Keratinocyte (primary cell): ENCODE measurements around the gene AKAP13. TPM values are rescaled to one million over a fixed set of nuclear protein-coding genes. Genes with fewer than 3 reads are reported as not detected.

ENCODE experiments used
- DNase-seq: peaks from one replicate; pipeline ENCODE4 v3.0.0-alpha.2; 2011; ENCODE audit warnings: low read depth, missing footprints, low spot score
- FAIRE-seq: peaks from 2 replicates; lab custom pipeline; 2011; peaks lifted over from hg19 to GRCh38; lab: Jason Lieb, UNC
- H2AFZ ChIP-seq: 2 replicates; pipeline ENCODE4 v1.6.0; 2012; ENCODE audit warnings: low read length, control low read depth, inconsistent platforms; ENCODE audit not compliant: control insufficient read depth
- H3K27ac ChIP-seq: 2 replicates; pipeline ENCODE4 v1.5.1; 2011; ENCODE audit warnings: low read length; ENCODE audit not compliant: control insufficient read depth, insufficient read depth
- H3K27me3 ChIP-seq: 3 replicates; pipeline ENCODE4 v1.6.0; 2011; ENCODE audit warnings: low read length; ENCODE audit not compliant: control insufficient read depth, insufficient read depth; ENCODE audit errors: extremely low read depth
- H3K36me3 ChIP-seq, 2 experiments: 2 replicates in 1 of 2; 3 replicates in 1 of 2; pipeline ENCODE4 v1.5.1; 2011; ENCODE audit warnings: low read length in 2 of 2, mild to moderate bottlenecking in 1 of 2; ENCODE audit not compliant: control insufficient read depth in 2 of 2, insufficient read depth in 2 of 2; ENCODE audit errors: extremely low read depth in 1 of 2
- H3K4me1 ChIP-seq: 3 replicates; pipeline ENCODE4 v1.5.1; 2011; ENCODE audit warnings: low read length; ENCODE audit not compliant: control insufficient read depth, insufficient read depth; ENCODE audit errors: extremely low read depth
- H3K4me2 ChIP-seq: 3 replicates; pipeline ENCODE4 v1.6.0; 2011; ENCODE audit warnings: low read depth, low read length; ENCODE audit not compliant: control insufficient read depth, insufficient read depth; ENCODE audit errors: extremely low read depth
- H3K4me3 ChIP-seq, 3 experiments: fragments of 200-600 bp in 1 of 3; sonication (generic) in 1 of 3; 2 replicates in 2 of 3; 3 replicates in 1 of 3; pipeline ENCODE4 v1.5.1; 2011 to 2016; ENCODE audit warnings: low read length in 3 of 3, mild to moderate bottlenecking in 3 of 3, control low read depth in 2 of 3, inconsistent platforms in 1 of 3, low read depth in 1 of 3, mixed read lengths in 1 of 3, mixed run types in 1 of 3, moderate library complexity in 1 of 3; ENCODE audit not compliant: control insufficient read depth in 2 of 3, insufficient read depth in 2 of 3; ENCODE audit errors: extremely low read depth in 1 of 3
- H3K79me2 ChIP-seq: 2 replicates; pipeline ENCODE4 v1.6.0; 2012; ENCODE audit warnings: low read length; ENCODE audit not compliant: control insufficient read depth, insufficient read depth
- H3K9ac ChIP-seq: 3 replicates; pipeline ENCODE4 v1.6.0; 2011; ENCODE audit warnings: low read length; ENCODE audit not compliant: control insufficient read depth, insufficient read depth; ENCODE audit errors: extremely low read depth
- H3K9me1 ChIP-seq: 3 replicates; pipeline ENCODE4 v1.6.0; 2011; ENCODE audit warnings: low read length; ENCODE audit not compliant: control insufficient read depth, insufficient read depth; ENCODE audit errors: extremely low read depth
- H3K9me3 ChIP-seq: 2 replicates; pipeline ENCODE4 v1.5.1; 2012; ENCODE audit warnings: low read depth, low read length; ENCODE audit not compliant: control insufficient read depth
- H4K20me1 ChIP-seq: 3 replicates; pipeline ENCODE4 v1.6.0; 2011; ENCODE audit warnings: low read length; ENCODE audit not compliant: control insufficient read depth, insufficient read depth; ENCODE audit errors: extremely low read depth
- CTCF ChIP-seq, 3 experiments: IDR thresholded peaks in 1 of 3; conservative IDR thresholded peaks in 1 of 3; optimal IDR thresholded peaks in 1 of 3; 2 replicates in 2 of 3; 3 replicates in 1 of 3; pipeline versions ENCODE3 to v1.5.1; 2011; ENCODE audit warnings: low read length in 3 of 3, mild to moderate bottlenecking in 3 of 3, moderate library complexity in 2 of 3, control low read depth in 1 of 3, inconsistent platforms in 1 of 3; ENCODE audit not compliant: insufficient read depth in 2 of 3; ENCODE audit errors: extremely low read depth in 1 of 3
- EZH2 ChIP-seq: IDR thresholded peaks from one replicate; pipeline ENCODE4 v1.6.1; 2012; ENCODE audit warnings: inconsistent platforms, mild to moderate bottlenecking, low read length, moderate library complexity
- dilution Hi-C: fragments of 300-500 bp; cut with MboI; formaldehyde crosslinking; loops from one replicate; pipeline ENCODE4 v1.7.0; 2020; ENCODE audit warnings: low sequenced_read_pairs; ENCODE audit not compliant: extremely low pct_ligation_motif_present
- polyA plus RNA-seq, 5 experiments: library from polyadenylated mRNA; depleted of rRNA in 3 of 5; stranded (reverse) in 3 of 5; stranded (forward) in 1 of 5; unstranded in 1 of 5; fragments of >200 nt; gene quantifications; 1 replicate in 1 of 5; 2 replicates in 3 of 5; 3 replicates in 1 of 5; pipeline versions ENCODE4 v1.2.1 to v1.2.3, GENCODE V29; 2011 to 2012; ENCODE audit warnings: missing spikeins in 2 of 5, low read depth in 1 of 5, low replicate concordance in 1 of 5

Gene AKAP13
- polyA plus RNA-seq, 1 donor (not counting 4 experiments of a cell fraction or from before 2014, with no cell fraction given) = 16.7 TPM

DNA sequence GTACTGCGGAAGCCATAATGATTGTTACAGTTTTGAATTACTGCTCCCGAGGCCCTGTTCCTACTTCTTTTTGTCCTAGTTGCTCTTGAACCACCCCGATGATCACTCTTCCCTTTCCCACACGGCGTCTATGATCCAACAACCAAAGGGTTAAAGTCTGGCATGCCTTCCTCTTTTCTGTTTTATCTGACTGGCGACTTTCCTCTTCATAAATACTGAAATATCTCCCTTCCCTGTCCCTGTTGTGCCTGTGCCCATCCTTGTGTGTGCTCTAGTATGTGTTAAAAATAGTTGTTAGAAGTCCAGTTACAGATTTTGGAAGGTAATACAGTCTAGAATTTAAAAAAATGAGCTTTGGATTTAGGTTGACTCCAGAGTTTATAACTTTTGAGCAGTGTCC lies 83.6 kb downstream of the AKAP13 start:
- peaks cover 60% of the 10 kb centered on the region for H3K79me2 ChIP-seq
- H3K4me3 ChIP-seq = no peak overlapping the region
- DNase-seq (no peak), FAIRE-seq (no peak)
- dilution Hi-C loops = no loop called here
- no peaks in the 10 kb centered on the region for H3K9me1 ChIP-seq
- no peaks in the 10 kb centered on the region for H4K20me1 ChIP-seq
- H3K36me3 ChIP-seq = peaks cover 0 to 1% of the 10 kb centered on the region in 2 experiments
- H3K4me2 ChIP-seq = peak overlapping the region; percentile 20
- H3K9me3 ChIP-seq = no peaks in the 10 kb centered on the region
- no peaks in the 10 kb centered on the region for H3K27me3 ChIP-seq
- peaks cover 20% of the 10 kb centered on the region for H3K4me1 ChIP-seq
- TF ChIP-seq CTCF (optimal IDR thresholded peaks at IDR 0.05 in 1 of 3, IDR thresholded peaks at IDR 0.05 in 1 of 3, conservative IDR thresholded peaks at IDR 0.05 in 1 of 3; ENCODE audit: extremely low read depth in 1 of 3, insufficient read depth in 2 of 3, low read length in 3 of 3) = no peak
- TF ChIP-seq EZH2 = no peak
- H3K9ac ChIP-seq = peak overlapping the region; percentile 8
- peak overlapping the region; percentile 3 for H3K27ac ChIP-seq
- no peak overlapping the region for H2AFZ ChIP-seq

- peak overlapping the region; percentile 3 for H3K27ac ChIP-seq
- H3K4me1 ChIP-seq = peaks cover 19% of the 10 kb centered on the region
- FAIRE-seq (peak; percentile 39), DNase-seq (no peak)
- no peak for TF ChIP-seq EZH2
- no peak for TF ChIP-seq CTCF (optimal IDR thresholded peaks at IDR 0.05 in 1 of 3, IDR thresholded peaks at IDR 0.05 in 1 of 3, conservative IDR thresholded peaks at IDR 0.05 in 1 of 3; ENCODE audit: extremely low read depth in 1 of 3, insufficient read depth in 2 of 3, low read length in 3 of 3)
- dilution Hi-C loops = no loop called here
- H4K20me1 ChIP-seq = no peaks in the 10 kb centered on the region
- no peaks in the 10 kb centered on the region for H3K9me3 ChIP-seq
- H2AFZ ChIP-seq = no peak overlapping the region
- no peak overlapping the region for H3K9ac ChIP-seq
- H3K36me3 ChIP-seq = peaks cover 0 to 1% of the 10 kb centered on the region in 2 experiments
- H3K79me2 ChIP-seq = peaks cover 65% of the 10 kb centered on the region
- no peak overlapping the region for H3K4me3 ChIP-seq
- H3K27me3 ChIP-seq = no peaks in the 10 kb centered on the region
- H3K4me2 ChIP-seq = peak overlapping the region; percentile 27
- no peaks in the 10 kb centered on the region for H3K9me1 ChIP-seq
These were observed 84.1 kb downstream of the AKAP13 start for GRCh38 chr15:85464471-85464870.
